CD4-positive, alpha-beta T cell treated with Interleukin-4 for 4 hours (primary cell): Measurements from ENCODE around the gene PTPRN2.
"Not testable (repeated sequence)": the region's sequence is repeated elsewhere in the genome, so short reads cannot be mapped to it uniquely, and the experiment has no call there.

Source experiments
- DNase-seq: peaks from one replicate; pipeline ENCODE4 v3.0.0-alpha.2; 2020

The PTPRN2 gene

DNA sequence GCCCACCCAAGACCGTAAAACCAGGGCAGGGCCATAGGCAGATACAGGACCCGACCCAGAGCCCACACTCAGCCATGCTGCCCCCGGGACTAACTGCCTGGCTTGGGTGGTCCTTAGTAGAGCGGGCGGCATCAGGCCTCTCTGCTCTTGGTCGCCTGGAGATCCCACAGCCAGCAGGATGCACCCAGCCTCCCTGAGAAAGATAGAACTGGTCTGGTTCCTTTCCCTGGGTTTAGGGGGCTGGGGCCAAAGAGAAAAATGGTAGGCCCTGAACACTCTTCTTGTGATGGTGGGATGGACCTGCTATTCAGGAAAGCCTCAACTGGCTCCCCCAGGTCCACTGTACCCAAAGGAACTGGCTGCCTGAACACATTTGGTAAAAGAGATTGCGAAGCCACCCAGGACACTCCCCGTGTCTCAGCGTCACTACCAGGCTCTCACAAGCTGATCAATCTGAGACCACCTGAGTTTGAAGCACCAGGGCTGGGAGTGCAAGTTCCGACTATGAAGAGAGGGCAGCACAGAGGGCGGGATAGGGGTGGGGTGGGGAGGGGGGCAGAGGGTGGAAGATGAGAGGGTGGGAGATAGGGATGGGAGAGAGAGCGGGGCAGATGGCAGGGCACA is 659.3 kb downstream of the PTPRN2 start:
- no peak for DNase-seq

DNA sequence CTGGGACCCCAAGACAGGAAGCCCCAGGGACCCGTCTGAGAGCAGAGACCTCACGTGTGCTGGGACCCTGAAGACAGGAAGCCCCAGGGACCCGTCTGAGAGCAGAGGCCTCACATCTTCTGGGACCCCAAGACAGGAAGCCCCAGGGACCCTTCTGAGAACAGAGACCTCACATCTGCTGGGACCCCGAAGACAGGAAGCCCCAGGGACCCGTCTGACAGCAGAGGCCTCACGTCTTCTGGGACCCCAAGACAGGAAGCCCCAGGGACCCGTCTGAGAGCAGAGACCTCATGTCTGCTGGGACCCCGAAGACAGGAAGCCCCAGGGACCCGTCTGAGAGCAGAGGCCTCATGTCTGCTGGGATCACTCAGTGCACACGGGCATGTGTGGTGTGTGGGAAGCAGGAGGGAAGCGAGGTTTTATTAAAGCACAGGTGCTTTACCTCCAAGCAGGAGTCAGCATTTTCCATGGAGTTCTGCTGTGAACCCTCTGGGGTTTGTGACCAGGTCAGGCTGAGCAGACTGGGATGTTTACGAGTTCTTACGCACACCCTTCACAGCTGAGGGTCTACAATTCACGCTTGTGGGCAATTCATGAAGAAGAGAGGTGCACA is 660.2 kb downstream of the PTPRN2 start:
- no peak for DNase-seq

DNA sequence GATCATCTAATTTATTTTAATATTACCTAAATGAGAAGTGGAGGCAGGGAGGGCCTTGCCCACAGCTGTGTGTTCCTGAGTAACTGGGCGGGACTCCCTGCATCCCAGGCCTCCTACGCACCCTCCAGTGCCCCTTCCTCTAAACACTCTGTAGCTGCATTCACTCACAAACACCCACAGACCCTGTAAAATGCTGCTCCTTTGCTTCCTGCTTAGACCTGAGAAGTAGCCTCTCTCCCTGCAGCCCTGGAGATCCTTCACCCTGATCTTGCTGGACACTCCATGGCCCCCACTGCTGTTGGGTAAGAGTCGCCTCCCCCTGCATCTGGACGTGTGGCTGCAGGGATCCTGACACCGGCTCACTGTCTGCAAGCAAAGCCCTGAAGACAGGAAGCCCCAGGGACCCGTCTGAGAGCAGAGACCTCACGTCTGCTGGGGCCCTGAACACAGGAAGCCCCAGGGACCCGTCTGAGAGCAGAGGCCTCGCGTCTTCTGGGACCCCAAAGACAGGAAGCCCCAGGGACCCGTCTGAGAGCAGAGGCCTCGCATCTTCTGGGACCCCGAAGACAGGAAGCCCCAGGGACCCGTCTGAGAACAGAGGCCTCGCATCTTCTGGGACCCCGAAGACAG is 661.0 kb downstream of the PTPRN2 start:
- DNase-seq = no peak

DNA sequence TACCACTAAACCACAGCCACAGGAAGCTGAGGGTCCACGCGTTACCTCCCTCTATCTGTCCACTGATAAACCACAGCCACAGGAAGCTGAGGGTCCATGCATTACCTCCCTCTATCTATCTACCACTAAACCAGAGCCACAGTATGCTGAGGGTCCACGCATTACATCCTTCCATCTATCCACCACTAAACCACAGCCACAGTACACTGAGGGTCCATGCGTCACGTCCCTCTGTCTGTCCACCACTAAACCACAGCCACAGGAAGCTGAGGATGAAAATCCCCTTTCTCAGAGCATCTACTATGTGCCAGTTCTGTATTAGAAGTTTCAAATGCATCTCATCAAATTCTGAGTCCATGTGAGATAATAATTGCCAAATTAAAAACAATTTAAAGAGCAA is 661.5 kb downstream of the PTPRN2 start:
- DNase-seq = no peak

DNA sequence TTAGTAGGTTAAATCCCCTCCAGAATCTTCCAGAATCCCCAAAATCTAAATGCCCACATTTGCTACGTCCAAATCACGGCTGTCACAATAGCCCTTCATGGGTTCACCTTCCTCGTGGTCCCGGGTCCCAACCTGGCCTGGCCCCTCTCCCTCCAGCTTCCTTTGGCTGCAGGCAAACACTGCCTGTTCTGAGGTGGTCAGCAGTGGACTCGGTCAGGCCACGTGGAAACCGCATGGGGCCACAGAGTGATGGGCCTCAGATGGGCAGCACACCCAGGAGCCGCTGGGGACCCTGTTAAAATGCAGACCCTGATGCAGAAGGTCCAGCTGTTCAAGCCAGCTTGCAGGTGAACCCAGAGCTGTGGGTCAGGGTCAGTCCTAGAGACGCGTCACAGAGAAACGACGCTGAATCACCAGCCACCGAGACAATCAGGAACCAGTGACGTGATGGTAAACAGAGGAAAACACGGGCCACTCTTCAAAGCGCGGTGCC is 662.2 kb downstream of the PTPRN2 start:
- no peak for DNase-seq

DNA sequence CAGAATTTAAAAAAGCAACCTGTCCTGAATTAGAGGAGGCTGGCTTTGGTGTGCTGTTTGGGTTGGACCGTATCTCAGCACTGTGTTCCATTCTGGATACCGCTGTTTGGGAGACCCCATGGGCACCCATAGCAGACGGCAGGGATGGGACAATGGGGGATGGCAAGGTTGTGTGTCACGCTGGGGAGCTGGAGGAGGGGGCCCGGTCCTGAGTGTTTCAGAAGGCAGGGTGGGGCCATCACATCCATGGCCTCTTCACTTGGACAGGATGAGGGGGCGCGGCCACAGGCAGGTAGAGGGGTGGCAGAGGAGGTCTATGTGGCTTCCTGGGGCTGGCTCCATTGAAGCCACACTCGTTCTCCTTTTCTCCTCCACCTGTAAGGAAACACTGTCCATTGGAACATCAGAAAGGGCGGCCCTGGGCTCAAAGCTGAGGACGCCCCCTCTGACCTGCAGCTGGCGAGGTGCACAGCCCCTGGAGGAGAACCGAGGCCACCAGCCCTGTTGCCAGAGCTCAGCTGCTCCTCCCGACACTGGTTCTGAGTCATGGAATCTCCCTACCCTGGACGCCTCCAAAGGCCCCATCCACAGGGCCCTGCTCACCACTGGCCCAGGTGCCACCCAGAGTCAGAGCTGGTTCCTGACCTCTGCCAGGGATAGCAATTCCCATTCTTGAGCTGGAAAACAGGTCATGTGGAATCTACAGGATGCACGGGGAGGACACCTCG is 663.6 kb downstream of the PTPRN2 start:
- no peak for DNase-seq

DNA sequence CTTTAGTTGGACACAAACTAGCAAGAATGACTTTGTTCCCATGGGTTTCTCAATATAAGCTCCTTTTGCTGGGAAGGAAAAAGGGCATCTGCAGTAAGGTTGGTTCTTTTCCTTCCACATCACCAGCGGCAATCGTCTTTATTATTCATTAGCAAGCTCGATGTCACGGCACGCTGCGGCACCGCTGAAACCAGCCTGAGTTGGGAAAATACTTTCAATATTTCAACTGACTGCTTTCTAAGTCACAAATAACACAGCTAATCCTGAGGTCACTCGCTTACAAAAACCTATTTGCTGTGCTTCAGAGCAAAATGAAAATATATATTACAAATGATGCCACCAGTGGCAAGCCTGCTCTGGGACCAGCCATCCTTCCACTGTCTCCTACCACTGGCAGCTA is 665.0 kb downstream of the PTPRN2 start:
- DNase-seq = no peak

DNA sequence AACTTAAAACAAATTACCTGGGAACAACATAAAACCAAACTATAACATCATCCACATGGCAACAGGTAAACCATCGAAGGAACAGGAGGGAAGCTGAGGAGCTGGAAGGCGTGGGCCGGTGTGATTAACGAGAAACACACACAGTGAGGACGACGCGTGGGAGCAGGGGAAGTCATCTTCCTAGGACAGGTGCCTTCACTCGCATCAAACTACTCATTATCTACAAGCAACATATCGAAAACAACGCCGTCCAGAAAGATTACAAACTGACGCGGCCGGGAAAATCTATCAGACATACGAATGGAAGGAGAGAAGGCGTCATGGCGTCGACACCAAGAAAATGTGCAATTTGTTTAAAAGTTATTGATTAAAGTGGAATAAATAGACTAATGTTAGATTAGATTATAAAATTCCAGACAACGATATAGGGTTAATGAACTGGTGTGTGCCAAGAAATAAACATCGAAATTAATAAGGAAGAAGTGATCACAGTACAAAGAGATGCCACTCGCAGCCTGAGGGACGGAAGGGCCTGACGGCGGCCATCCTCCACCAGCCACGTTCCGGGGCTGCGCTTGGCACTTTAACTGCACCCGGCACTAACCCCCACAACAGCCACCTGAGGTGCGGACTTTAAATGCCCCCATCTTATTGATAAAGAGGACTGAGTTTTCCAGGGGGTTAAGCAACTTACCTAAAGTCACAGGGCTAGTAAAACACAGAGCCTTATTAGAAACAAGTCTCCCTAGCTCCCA is 669.1 kb downstream of the PTPRN2 start:
- DNase-seq = no peak

DNA sequence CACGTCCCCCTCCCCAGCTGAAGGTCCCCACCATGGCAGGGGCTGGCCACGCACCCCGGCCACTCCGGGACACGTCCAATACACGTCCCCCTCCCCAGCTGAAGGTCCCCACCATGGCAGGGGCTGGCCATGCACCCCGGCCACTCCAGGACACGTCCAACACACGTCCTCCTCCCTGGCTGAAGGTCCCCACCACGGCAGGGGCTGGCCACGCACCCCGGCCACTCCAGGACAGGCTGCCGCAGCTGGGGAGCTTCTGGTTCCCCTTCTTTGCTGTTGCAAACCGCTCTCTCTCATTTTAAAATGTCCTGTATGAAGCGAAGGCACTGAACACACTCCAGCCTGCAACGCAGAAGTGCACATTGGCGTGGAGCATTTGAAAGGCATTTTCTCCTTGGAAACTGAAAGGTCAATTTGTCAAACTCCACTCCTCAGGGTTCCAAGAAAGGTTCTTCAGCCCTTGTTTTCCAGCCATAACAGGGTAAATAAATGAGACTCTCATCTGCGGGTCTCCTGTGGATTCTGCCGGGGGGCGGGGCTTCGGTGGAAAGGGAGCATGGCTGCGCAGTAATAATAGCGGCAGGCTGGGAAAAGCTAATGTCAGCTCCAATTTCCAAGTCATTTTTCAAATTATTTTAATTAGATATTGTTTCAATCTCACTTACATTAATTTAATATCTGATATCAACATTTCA is 670.5 kb downstream of the PTPRN2 start:
- no peak for DNase-seq

DNA sequence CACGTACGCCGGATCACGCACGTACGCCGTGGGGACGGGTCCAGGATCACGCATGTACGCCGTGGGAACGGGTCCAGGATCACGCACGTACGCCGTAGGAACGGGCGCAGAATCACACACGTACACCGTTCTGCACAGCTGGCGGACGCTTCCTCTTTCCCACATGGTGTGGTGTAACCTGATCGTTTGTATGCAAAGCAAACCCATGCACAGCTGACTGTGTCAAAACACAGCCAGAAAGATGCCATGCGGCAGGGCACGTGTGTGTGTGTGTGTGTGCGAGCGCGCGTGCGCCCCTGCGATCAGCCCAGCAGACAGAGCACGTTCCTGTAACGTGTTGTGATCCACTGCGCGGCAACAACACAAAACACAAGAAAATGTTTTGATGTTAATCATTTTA is 677.2 kb downstream of the PTPRN2 start:
- no peak for DNase-seq

DNA sequence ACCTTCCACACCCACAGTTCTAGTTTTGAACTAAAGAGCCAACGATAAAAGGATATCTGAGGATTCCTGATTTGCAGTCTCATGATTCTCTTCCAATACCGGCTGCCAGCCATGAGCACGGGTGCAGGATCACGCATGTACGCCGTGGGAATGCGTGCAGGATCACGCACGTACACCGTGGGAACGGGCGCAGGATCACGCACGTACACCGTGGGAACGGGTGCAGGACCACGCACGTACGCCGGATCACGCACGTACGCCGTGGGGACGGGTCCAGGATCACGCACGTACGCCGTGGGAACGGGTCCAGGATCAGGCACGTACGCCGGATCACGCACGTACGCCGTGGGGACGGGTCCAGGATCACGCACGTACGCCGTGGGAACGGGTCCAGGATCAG is 677.6 kb downstream of the PTPRN2 start:
- DNase-seq = not testable (repeated sequence)

DNA sequence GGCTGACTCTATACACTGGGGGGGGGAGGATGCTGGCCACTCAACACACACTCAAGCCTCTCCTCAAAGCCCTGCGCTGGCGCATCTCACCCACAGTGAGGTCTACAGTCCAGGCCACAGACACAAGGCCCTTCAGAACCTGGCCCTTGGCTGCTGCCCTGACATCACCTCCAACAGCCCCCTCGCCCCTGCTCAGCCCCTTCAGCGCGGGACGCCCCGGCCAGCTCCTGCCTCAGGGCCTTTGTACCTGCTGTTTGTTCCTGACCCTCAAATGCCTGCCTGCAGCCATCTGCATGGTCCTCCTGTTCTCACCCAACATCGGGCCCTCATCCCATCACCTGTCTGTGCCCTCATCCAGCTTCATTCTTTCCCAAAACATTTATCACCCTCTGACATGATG is 678.3 kb downstream of the PTPRN2 start:
- no peak for DNase-seq

DNA sequence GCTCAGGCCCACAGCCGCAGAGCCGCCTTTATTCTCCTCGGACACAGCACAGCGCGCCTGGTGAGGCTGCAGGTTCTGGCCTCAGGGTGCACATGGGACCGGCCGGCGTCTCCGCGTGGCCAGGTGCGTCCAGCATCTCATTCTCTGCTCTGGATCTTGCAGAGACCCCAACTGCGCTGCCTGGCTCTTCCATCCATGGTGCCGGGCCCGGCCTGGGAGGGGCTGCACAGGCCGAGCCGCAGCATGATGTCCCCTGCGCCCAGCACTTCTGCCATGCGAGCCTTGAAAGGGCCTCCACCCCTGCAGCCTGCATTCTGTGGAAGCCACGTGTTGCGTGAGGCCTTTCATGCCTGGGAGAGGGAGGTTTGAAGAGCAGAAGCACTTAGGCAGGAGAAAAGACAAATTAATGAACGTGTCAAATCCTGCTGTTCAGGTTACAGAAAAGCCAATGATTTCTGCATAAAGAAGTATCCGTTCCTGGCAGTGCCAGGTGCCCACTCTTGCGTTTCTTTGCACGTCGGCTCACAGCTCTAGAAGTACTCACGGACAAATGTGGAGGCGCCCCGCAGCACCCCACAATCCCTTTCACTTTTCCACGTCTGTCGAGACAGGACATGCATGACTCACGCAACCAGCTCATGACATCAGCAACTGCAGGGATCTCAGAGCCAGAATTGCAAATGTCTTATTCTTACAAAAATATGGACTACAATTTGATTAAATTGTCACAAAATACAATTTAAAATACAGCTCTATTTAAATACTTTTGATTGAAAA is 679.4 kb downstream of the PTPRN2 start:
- no peak for DNase-seq

DNA sequence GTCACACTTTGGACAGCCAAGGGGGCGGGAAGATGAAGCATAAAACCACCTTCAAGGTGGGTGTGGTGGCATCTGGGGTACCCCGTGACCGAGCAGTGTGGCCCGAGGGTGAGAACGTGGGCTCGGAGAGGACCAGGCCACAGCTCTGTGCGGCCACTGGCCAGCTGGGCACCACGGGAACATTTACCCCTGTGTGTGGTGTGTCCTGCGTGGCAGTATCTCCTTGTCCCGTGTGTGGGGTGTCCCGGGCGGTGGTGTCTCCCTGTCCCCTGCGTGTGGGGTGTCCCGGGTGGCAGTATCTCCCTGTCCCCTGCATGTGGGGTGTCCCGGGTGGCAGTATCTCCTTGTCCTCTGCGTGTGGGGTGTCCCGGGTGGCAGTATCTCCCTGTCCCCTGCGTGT is 680.5 kb downstream of the PTPRN2 start:
- no peak for DNase-seq

DNA sequence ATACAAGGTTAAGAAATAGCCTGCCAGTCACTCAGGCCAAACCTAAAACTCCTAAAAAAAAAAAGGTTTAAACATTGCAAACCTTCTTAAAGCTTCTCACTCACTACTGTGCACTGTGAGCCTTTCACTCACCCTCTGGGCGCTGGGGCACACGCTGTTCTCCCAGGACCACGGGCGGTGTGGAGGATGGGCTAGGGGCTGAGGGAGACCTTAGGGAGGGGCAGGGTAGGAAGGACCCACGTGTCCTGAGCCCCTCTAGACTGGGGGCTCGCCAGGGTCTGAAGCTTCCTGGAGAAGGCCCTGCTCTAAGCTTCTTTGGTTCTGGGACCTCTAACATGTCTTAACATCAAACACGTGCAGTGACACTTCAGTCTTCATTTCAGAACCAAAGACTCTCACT is 681.0 kb downstream of the PTPRN2 start:
- DNase-seq = no peak

DNA sequence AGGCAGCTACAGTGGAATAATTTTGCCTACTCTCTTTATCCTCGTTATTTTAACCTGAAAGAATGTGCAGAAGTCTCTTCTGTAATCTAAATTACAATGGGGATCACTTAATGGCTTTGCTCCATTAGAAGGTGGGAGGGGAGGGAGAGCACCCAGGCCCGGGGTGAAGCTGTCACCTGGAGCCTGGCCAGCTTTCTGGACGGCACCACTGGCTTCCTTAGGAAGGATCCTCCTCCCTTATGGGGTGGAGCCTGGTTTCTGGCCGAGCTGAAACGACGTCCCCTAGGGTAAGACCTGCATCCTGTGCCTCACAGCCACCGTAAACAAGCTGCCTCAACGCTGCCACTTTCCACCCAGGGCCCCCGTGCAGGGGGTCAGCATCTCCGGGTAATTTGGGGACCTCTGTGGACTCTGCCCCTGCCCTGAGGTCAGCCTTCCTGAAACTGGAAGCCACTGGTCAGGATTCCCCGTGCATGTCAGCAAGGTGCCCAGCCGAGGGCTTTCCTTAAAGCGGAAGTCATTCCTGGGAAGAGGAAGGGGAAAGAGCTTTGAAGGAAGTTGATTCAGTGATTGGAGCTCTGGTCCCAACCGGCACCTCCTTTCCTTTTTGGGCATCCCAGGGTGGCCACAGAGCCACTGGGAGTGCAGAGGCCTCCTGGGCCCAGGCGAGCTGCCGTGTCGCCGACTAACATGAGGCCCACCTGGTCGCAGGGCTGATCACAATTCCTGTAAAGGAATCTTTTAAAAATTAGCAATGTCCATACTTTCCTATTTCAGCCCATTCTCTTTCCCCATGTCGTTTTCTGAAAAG is 681.8 kb downstream of the PTPRN2 start:
- DNase-seq = no peak

DNA sequence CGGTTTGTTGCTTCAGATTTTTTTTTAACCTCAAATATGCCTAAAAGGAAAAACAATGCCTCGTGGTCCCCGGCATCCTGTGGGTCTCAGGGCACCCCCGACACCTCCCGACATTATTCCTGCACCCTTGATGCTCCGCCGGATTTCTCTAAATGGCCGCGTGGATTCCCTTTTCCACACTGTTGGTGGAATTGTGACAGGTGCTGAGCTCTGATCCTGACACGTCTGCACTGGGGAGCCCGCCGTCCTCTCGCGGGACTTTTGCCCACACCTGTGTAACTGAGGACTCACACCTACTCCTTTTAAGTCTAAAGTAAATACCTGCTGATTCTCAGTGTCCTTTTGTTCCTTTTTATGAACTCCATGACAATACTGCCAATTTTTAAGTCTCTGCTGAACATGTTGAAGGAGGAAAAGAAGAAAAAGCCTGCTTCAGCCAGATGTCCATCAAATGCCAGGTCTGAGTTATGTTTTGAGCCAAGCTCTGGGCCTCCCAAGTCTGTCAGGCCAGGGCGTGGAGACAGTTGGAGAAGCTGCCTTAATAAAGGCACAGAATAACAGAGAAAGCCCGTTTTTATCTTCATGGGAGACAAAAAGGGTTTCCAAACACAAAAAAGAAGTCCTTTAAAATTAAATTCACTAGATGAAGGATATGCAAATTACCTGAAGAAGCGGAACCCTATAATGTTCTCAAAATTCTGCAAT is 682.6 kb downstream of the PTPRN2 start:
- DNase-seq = no peak

DNA sequence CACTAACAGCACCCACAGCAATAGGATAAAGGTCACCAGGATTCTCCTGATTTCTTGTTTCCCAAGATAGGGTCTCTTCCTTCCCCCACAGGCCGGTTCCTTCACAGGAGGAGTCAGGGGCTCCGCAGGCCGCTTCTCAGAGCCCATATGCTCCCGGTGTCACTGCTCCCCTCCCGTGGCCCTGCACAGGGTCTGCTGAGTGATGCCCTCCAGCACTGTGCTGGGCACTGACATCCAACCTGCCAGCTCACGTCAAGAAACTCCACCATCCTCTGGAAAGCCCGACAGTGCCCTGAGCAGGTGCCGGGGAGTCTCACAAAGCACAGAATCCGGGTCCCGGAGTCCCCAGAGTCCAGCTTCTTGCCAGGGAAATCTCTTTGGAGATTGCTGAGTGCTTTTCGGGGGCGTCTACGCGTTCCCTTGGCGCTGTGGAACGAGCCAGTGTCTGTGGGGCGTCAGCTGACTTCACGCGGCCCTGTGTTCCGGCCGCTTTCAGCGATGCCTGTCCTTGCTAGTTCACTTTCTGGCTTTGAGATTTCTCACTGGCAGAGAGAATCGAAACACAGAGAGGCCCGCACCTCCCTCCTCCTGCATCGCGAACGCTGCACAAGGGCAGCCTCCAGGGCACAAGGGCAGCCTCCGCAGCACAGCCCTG is 683.3 kb downstream of the PTPRN2 start:
- DNase-seq = no peak

DNA sequence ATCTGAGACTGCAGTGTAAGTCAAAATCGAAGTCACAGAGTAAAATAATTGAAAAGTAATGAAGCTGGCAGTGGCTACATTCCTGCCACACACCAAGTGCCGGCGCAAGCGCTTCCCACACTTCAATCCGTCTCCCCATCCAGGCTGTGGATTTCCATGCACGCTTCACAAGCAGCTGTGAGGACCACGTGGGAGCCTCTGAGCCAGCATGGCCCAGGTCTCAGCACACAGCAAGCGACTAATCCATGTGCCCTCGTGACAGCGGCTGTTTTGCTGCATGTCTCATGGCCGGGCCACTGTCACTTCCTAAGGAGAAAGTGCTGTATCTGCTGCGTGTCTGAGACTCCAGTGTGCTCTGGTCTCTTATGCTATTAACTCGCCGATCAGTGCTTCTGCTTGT is 683.9 kb downstream of the PTPRN2 start:
- no peak for DNase-seq

DNA sequence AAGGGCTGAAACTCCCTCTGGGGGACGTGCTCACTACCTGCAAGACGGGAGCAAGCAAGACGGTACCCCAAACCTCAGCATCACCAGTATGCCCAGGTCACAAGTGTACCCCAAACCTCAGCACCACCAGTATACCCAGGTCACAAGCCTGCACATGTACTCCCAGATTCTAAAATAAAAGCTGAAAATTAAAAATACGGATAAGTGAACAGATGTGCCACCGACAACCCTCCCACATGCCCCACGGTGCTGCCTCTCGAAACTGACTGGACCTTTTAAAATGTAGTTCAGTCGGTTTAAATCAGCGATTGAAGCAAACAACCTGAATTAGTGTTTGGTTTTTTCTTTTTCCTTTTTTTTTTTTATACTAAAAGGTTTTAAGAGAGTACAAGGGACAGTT is 684.3 kb downstream of the PTPRN2 start:
- DNase-seq = no peak
